Renal cortex interstitium (tissue), 3 donors: ENCODE data around the gene LSM8. TPM values are rescaled to one million over a fixed set of nuclear protein-coding genes. Genes with fewer than 3 reads are reported as not detected.

Source experiments
- polyA plus RNA-seq, 3 donors: library from polyadenylated mRNA; unstranded; fragments of 120-200 nt; gene quantifications; one replicate each; pipeline ENCODE4 v1.2.1, GENCODE V29; 2013; ENCODE audit not compliant: insufficient read length in 3 of 3

The LSM8 gene
- polyA plus RNA-seq, 3 donors = 58.0 to 73.5 (median 72.4) TPM

Other genes starting within 250 kb of the LSM8 start
- 1 to 10 TPM; 3.2 to 4.2 (median 3.7) TPM for gene ANKRD7, start 40.5 kb downstream of the LSM8 start, polyA plus RNA-seq